SK-N-MC (cell line): ENCODE data around the gene RBBP8.

Experiments used
- EZH2 ChIP-seq: fragments of 200-600 bp; sonication (generic); IDR thresholded peaks from one replicate; pipeline ENCODE4 v1.6.1; 2017; ENCODE audit warnings: antibody characterized with exemption
- POLR2AphosphoS5 ChIP-seq: IDR thresholded peaks from 2 replicates; pipeline ENCODE4 v1.6.1; 2012; ENCODE audit warnings: mild to moderate bottlenecking, low read depth, low read length, borderline replicate concordance

GRCh38 chr18:22913861-22914260 lies 19.3 kb upstream of the RBBP8 start:
- no peak for TF ChIP-seq POLR2AphosphoS5
- TF ChIP-seq EZH2: no peak
